ENCODE data around the gene ACTG1.

The ACTG1 gene

DNA sequence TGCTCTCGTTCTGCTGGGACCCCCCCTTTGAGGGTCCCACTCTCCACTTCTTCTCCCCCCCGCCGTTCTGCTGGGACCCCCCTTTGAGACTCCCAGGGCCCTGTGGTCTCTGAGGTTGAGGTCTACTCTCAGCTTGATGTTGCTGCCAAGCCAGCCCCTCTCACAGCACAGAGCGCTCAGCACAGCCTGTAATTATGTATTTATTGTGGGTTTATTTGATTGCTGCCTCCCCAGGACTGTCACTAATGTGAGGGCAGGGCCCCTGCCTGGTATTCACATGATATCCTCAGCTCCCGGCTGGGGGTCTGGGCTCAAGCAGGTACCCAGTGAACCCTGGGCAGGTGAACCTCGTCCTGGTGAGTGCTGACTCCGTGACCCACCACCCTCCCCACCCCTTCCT lies 35.4 kb downstream of the ACTG1 start:
- no peak overlapping the region for H3K4me3 ChIP-seq (ENCODE audit: low read depth, low read length)
- TF ChIP-seq, protein P1, sequence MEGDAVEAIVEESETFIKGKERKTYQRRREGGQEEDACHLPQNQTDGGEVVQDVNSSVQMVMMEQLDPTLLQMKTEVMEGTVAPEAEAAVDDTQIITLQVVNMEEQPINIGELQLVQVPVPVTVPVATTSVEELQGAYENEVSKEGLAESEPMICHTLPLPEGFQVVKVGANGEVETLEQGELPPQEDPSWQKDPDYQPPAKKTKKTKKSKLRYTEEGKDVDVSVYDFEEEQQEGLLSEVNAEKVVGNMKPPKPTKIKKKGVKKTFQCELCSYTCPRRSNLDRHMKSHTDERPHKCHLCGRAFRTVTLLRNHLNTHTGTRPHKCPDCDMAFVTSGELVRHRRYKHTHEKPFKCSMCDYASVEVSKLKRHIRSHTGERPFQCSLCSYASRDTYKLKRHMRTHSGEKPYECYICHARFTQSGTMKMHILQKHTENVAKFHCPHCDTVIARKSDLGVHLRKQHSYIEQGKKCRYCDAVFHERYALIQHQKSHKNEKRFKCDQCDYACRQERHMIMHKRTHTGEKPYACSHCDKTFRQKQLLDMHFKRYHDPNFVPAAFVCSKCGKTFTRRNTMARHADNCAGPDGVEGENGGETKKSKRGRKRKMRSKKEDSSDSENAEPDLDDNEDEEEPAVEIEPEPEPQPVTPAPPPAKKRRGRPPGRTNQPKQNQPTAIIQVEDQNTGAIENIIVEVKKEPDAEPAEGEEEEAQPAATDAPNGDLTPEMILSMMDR (IDR thresholded peaks at IDR 0.05; ENCODE audit: control insufficient read depth, extremely low read depth, insufficient read depth): no peak
- DNase-seq (ENCODE audit: low read depth): no peak

DNA sequence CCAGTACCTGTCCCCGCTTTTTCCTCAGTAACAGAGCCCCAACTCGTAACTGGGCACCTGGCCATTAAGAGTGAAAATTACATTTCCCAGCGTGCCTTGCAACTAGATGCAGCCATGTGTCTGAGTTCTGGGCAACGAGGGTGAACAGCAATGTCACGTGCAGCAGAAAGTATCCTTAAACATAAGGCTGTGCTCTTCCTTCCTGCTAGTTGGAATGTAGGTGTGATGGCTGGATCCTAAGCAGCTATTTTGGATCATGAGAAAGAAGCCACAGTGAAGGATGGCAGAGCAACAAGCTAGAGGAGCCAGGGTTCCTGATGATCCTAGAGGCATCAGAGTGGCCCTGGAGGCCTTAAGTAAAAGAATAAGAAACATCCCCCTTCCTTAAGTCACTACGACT lies 36.0 kb downstream of the ACTG1 start:
- no peak overlapping the region for H3K4me3 ChIP-seq (ENCODE audit: low read depth, low read length)
- no peak for DNase-seq (ENCODE audit: low read depth)
- TF ChIP-seq, protein P1 (IDR thresholded peaks at IDR 0.05; ENCODE audit: control insufficient read depth, extremely low read depth, insufficient read depth): no peak

DNA sequence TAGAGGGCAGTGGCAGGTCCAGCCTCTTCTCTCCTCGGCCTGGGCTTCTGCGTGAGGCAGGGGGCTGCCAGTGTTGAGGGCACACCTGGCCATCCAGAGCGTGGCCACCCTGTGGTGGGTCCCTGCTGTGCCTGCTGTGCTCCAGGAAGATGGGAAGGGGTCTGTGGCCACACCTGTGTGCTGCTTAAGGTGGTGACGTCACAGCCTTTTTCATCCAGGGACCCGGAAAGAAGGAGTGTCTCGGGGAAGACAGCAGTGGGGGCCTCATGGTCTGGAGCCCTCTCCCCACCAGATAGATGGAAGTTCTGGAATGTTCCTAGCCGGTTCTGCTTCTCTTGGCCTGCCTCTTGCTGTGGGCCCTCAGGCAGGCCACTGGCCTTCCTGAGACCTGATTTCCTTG lies 36.5 kb downstream of the ACTG1 start:
- H3K4me3 ChIP-seq (ENCODE audit: low read depth, low read length): no peak overlapping the region
- TF ChIP-seq, protein P1 (IDR thresholded peaks at IDR 0.05; ENCODE audit: control insufficient read depth, extremely low read depth, insufficient read depth): no peak
- no peak for DNase-seq (ENCODE audit: low read depth)

DNA sequence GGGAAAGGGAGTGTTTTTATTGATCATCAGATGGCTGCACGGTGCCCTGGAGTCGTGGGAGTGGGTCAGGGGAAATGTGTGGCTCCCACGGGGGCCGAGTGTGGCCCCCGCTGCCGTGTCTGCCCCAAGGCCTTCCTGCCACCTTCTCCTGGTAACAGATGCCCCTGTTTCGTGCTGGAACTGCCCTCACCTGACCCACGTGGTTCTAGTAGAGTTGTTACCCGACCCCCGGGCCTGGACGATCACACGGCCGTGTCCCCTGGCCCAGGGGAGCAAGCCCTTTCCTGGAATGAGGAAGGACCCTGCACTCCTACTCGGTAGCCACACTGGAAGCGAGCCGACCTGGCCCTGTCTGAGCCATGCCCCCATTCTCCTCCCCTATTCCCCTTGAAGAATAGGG lies 37.6 kb downstream of the ACTG1 start:
- TF ChIP-seq, protein P1 (IDR thresholded peaks at IDR 0.05; ENCODE audit: control insufficient read depth, extremely low read depth, insufficient read depth): no peak
- no peak overlapping the region for H3K4me3 ChIP-seq (ENCODE audit: low read depth, low read length)
- no peak for DNase-seq (ENCODE audit: low read depth)

DNA sequence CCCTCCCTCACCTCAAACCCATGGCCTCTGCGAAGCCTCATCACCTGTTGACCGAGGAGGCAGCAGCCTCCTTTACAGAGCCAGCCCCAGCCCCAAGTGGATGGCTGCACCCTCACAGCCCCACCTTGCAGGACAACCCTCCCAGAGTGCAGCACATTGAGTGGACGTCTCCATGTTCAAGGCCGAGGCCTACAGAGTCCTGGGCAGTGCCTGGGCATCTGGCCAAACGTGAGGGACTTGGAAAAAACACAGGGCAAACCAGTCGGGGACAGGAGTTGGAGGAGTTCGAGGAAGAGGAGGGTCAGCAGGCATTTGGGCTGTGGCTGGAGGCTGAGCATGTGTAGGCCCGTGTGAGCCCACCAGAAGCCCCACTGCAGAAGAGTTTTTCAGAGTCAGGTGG lies 39.6 kb downstream of the ACTG1 start:
- no peak for DNase-seq (ENCODE audit: low read depth)
- TF ChIP-seq, protein P1 (IDR thresholded peaks at IDR 0.05; ENCODE audit: control insufficient read depth, extremely low read depth, insufficient read depth): no peak
- no peak overlapping the region for H3K4me3 ChIP-seq (ENCODE audit: low read depth, low read length)

DNA sequence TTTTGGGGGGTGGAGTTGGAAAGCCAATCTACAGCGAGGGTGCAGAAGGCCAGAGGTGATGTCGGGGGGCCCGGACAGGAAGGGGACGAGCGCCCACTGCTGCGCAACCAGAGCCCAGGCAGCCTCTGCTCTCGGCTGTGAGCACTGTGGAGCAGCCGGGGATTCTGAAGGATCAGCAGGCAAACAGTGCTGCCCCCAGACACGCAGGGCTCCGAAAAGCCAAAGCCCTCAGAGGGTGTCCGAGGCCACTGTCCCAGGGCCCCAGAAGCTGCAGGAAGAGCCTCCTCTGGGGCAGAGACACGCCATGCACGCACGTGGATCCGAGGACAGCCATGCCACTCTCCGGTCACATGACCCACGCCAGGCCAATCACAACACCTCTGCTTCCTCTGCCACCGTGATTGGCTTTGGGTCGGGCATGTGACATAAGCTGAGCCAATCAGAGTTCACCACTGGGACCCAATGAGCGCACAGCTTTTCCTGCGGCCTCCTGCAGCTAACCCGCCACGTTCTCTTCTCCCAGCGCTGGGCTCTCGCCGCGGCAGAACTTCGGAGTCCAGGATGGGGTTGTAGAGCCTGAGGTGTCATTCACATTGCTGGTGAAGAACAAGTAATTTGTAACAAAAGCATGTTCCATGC lies 40.7 kb downstream of the ACTG1 start:
- no peak for DNase-seq (ENCODE audit: low read depth)
- H3K4me3 ChIP-seq (ENCODE audit: low read depth, low read length): no peak overlapping the region
- TF ChIP-seq, protein P1 (IDR thresholded peaks at IDR 0.05; ENCODE audit: control insufficient read depth, extremely low read depth, insufficient read depth): no peak
